DMS114 treated with DMSO at 0.1 percent for 48 hours (cell line): Measurements from ENCODE around the gene AHSG.
A peak's percentile ranks its signal among the peaks of the same experiment; 100 is the strongest.

Experiments
- DNase-seq: peaks from one replicate; lab custom pipeline; 2025; ENCODE audit not compliant: unreplicated experiment; lab: John Stamatoyannopoulos, UW

AHSG gene

DNA sequence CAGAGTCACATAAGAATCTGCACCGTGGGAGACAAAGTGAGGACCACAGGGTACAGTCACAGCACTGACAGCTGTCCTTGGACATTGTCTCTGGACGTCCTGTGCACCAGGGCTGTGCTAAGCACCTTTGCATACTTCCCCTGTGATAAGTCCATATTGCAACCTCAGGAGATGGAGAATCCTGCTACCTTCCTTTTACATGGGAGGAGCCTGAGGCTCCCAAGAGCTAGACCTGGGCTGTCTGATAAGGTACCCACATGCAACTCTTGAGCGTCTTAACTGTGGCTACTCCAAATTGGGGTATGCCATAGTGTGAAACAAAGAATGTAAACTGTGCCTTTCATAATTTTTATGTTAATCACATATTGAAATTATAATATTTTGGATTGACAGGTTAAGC lies 24.8 kb downstream of the AHSG start:
- DNase-seq: no peak

DNA sequence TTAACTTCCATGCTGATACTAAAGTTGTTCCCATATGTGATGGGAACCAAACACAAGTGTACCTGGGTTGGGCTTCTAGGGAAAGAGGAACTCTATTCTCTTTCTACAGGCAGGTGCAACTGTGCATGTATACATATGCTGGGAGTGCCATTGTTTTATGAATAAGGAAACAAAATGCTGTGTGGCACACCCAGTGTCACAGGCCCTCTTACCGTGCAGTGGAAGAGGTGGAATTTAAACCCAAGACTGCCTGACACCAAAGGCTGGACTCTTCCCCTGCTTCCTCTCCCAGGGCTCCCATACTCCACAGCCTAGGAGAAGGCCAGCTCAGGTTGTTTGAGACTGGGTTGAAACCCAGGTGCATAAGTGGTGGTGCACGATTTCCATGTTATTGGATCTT lies 25.4 kb downstream of the AHSG start:
- no peak for DNase-seq

DNA sequence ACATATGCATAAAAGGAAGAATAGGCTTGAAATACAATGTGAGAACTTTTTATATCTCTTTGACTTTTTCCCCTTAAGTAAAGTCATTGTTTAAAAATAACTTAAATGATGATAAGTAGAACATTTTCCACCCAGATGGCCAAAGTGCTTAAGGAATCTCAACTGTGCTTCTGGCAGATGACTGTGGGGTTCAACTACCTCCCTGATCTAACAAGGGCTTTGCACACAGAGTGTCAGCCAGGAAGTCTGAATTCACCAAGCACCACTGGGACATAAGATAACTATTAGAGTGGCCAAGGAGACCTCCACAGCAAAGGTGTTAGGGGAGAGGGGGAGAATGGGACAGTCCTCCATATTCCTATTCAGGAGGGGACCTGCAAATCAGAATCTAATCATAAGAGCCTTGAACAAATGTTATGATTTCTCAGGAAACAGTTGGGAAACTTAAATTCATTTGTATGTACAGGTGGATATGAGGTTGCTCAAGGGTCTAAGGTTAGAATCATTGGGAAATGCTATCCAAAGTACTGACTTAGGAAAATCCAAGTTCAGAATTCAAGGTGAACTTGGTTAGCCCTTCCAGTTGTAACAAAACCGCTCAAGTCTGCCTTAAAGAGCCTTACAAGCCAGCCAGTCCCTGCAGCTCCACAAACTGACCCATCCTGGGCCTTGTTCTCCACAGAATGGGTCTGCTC lies 27.1 kb downstream of the AHSG start, which contains the start of gene FETUB:
FETUB (plus strand) TSS at position 622 of the 695 bp plus-strand sequence; CDS start at position 684, 62 bp downstream.
- no peak for DNase-seq

DNA sequence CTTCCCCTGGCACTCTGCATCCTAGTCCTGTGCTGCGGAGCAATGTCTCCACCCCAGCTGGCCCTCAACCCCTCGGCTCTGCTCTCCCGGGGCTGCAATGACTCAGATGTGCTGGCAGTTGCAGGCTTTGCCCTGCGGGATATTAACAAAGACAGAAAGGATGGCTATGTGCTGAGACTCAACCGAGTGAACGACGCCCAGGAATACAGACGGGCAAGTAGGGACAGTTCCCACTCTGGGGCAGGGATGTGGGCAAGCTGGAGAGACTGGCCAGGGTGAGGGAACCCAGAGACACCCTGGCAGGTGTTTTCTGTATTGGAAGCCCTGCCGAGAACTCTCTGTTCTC lies 27.6 kb downstream of the AHSG start:
- DNase-seq: no peak

DNA sequence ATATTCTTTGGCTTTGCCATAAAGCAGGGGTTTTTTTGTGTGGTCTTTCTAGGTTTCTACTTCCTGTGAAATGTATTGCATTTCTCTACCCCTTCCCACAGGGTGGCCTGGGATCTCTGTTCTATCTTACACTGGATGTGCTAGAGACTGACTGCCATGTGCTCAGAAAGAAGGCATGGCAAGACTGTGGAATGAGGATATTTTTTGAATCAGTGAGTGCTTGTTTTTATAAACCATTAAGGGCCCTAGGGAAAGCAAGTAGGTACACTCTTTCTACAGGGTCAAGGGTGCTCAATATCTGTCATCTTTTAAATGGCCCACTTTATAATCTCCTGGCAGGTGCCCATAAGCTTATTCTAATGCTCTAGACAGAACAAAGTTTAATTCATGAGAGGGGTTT lies 28.1 kb downstream of the AHSG start:
- no peak for DNase-seq

DNA sequence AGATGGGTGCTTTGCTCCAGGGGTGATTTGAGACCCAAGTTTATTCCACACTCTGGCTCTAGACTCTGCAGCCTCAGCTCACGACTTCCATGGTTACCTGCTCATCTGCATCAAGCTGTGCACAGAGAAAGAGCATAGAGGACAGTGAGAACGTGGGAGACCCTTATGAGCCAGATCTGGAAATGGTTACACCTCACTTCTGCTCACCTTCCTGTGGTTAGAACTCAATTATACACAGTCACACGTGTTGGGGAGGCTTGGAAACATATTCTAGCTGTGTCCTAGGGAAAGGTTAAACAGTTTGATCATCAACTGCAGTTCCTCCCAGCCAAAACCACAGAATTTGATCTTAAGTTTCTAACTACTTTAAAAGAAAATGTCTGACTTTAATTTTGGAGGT lies 29.2 kb downstream of the AHSG start:
- DNase-seq: no peak

DNA sequence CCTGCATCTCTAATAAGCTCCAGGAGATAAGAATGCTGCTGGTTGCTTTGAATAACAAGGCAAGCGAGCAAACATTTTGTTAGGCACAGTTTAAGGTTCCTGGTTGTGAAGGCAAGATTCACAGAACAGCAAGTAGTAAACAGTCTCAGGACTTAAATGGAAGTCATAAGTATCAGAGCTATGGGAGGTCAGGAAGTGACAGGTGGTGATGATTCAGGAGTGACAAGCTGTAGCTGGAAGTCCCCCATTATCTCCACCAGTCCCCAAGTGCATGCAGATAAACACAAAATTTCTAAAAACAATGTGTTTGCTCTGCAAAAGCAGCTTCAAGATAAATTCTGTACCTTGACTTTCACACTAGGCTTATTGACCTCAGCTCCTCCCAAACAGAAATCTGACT lies 30.6 kb downstream of the AHSG start:
- DNase-seq: no peak

DNA sequence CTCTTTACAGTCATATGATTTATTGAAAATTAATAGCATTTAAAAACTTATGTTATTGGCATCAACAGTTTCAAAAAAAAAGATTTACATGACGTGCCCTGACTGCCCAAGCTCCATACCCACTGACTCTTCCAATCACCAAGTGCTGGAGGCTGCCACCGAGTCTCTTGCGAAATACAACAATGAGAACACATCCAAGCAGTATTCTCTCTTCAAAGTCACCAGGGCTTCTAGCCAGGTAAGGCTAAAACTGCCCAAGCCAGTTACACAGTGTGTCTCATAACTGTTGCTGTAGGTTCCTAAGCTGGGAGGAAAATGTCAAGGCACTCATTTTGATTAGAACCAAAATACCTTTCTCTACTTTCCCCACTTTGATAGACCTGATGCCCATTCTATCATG lies 31.8 kb downstream of the AHSG start:
- no peak for DNase-seq

DNA sequence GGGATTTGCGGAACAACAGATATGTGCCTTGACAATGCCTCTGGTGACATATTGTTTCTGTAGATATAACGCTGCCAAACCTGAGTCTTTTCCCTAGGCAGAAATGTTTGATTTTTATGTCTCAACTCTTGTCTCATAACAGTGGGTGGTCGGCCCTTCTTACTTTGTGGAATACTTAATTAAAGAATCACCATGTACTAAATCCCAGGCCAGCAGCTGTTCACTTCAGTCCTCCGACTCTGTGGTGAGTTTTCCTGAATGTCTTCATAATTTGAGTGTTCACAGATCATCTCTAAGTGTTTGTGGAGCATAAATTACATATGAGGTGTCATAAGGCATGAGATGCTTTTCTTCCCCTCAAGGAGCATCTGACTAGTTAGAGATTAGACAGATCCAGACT lies 33.2 kb downstream of the AHSG start:
- DNase-seq: no peak

DNA sequence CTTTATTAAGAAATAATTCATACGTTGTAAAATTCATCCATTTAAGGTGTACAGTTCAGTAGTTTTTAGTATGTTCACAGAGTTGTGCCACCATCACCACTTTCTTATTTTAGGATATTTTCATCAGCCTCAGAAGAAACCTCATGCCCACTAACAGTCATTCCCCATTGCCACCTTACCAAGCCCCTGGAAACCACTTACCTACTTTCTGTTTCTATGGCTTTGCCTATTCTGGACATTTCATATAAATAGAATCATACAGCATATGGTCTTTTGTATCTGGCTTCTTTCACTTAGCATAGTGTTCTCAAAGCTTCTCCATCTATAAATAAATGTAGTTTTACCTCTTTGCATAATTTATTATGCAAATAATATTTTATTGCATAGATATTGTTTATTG lies 34.0 kb downstream of the AHSG start:
- DNase-seq: no peak

DNA sequence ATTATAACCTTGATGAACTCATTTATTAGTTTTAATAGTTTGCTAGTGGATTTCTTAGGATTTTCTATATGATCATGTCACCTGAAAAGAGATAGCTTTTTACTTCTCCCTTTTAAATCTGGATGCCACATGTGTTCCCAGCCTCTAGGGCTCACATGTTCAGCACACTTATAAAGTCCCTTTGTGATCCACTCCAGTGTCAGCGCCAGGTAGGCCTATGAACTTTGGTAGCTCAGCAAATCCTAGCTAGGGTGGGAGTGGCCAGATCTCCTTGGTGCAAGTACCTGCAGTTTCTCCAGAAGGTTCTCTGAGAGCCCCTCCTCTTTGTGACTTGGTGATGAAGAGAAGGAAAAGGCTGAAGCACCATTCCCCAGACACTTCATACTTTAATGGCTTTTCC lies 36.0 kb downstream of the AHSG start:
- DNase-seq: no peak

DNA sequence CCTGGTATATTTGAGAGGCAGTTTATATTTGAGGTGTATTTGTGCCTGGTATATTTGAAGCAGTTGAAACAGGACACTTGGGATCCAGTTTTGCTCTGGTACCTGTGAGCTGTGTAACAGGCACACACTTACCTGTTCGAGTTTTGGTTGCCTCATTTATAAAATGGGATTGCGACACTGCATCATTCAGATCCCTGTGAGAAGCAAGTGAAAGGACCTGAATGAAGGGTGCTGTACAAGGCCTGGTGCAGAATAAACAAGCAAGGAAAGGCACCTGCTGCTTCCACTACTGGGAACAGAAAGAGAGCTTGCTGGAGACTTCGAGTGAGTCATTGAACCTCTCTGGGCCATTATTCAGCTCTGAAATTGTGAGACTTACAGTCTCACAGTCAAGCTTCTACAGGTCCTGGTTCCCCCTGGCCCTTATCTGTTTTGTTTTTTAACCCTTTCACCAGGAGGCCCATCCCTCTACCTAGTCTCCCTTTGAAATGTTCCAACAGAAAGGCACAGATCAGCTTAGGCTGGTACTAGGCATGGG lies 38.9 kb downstream of the AHSG start:
- no peak for DNase-seq

DNA sequence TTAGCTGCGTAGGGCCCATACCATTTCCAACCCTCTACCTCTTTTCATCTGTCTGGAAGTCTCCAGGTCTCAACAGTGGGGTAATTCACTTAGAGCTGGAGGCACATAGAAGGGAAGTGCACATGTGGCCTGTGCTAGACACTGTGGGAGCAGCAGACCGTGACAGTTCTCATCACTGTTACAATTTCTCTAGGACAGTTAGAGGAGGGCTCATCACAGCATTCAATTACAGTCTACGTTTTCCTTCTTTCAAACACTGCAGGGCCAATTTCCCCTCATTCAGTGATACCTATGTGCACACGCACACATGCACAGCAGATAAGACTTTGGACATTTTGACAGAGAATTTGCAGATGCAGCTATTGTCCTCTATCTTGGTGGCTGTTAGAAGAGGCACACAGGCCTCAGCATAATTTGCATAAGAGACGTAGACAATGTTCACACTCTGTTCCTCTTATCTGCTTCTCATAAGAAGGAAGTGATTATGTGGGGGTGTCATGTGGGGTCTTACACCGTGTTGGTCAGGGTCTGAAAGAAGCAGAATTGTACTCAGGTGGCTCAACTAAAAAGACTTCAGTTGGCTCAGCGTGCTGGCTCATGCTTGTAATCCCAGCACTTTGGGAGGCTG lies 40.3 kb downstream of the AHSG start:
- DNase-seq: no peak

DNA sequence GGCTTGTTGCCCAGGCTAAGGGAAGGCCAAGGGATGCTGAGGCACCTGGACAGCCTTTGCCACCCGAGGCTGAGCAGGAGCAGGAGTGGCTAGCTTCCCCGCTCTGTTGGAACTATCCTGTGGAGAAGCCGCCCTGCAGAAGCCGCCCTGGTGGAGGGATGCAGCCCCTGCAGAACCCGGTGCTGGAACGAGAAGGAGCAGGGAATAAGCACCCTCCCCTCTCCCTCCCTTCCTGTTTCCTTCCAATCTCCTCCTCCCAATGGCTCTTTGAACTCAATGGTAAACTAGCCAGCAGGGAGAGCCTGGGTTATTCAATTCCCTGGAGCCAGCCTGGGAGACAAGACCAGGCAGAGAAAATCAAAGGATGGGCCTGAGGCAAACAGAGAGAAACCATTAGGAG lies 41.1 kb downstream of the AHSG start:
- peak; percentile 7 for DNase-seq

DNA sequence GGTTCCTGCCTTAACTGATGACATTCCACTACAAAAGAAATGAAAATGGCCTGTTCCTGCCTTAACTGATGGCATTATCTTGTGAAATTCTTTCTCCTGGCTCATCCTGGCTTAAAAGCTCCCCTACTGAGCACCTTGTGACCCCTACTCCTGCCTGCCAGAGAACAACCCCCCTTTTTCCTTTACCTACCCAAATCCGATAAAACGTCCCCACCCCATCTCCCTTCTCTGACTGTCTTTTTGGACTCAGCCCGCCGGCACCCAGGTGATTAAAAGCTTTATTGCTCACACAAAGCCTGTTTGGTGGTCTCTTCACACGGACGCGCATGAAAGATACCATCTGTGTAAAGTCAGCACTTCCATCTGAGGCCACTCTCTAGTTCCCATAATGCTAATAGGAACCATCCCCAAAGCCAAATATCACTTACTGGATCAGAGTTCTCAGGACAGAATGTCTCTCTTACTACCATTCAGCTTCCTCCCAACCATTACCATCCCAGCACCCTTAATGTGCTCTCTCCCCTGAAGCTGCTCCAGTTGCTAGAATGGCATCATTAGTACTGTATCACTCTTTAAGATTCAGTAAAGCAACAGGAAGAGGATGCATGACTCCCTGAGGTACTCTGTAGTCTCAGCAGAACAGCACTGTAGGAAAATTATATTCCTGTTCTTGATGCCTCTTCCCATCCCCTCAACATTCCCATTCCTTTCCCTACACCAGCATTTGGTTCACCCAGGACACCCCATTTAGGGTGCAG lies 50.7 kb downstream of the AHSG start:
- no peak for DNase-seq

DNA sequence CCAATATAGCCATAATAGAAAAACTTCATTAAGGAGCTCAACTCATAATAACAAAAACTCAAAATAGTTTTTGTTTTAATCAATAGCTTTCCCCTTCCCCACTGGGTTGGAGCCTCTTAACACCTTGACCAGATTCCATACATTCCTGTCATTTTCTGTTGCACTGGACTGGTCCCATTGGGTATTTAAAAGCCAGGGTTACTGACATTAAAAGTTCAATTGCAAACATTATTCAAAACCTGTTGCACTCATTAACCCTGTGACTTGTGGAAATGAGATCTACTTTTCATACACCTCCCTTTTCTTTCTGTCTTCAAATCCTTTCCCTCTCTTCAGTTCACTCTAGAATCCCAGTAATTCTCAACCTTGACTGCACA lies 51.2 kb downstream of the AHSG start:
- no peak for DNase-seq

DNA sequence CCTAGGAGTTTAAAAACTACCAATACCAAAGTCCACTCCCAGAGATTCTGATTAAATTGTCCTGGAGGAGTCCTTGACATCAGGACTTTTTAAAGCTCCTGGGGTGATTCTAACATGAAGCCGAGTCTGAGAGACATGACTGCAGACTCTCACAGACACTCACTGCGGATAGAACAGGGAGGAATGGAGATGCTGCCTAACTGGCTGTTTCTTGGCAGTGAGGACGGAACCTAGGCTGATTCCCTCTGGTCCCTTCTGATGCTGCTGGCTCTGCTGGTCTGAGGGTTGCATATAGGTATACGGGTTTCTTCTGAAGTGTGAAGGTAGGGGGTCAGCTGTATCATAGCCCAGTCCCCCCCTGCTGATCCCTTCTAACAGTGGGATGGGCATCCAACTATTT lies 51.6 kb downstream of the AHSG start:
- no peak for DNase-seq

DNA sequence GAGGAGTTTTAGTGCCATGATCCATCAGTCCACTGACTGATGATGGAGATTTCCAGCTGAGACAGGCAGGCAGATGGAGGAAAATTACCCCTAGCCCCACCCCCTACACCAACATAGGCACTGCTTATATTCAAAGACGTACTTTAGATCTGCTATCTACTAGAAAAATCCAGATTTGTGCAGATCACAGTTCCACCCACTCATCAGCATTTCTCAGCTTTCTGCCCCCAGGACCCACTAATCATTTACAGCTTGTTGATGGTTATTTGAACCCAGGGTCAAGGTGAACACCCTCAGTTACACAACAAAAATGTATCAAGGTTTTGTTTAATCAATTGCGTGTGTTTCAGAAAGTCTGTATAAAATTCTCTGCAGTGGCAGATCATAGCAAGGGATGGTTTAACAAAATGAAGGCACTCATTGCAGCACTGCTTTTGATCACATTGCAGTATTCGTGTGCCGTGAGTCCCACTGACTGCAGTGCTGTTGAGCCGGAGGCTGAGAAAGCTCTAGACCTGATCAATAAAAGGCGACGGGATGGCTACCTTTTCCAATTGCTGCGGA lies 52.8 kb downstream of the AHSG start, which contains the start of gene HRG:
HRG (plus strand) TSS at position 390 of the 564 bp plus-strand sequence; CDS start at position 408, 18 bp downstream.
- no peak for DNase-seq

DNA sequence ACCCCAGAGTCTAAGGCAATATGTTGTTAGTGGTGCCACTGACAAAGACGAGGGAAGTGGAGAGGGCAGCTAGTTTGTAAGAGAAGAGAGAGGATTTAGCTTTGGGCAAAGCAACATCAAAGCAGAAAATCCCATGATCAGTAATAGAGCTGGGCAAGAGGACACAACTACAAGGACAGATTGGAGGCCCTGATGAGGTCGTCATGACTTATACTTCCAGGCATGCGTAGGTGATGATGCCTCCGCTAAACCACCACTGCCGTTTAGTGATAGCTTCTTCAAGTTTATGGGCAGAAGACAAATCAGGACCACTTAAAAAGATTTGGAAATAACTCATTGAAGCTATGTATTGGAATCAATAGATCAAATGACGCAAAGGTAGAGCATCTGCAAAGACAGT lies 55.6 kb downstream of the AHSG start:
- no peak for DNase-seq

DNA sequence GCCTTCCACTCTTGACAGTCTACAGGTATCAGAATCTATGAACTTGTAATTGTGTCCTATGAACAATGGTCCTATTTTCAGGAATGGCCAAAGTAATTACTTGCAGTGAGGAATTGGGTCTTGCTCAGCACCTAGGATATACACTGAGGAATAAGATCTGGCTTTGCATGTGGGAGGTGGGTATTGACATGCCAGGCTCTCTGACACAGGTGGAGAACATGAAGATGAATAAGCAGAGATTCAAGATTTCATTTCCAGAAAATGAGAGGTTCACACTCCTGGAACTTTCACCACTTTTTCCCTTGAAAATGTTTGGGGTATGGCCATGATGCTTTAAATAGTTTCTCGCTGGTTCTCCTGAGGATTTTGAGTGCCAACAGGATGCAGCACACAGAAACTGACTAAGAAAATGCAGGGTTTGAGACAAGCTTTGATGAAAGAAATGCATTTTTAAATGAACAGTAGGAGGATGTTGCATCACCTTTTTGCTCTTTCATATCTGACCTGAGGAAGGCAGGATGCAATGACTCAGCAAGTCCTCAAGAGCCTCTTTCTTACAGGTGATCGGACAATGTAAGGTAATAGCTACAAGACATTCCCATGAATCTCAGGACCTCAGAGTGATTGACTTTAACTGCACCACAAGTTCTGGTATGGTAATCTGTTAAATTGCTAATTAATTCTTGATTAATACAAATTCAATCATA lies 56.7 kb downstream of the AHSG start:
- no peak for DNase-seq

DNA sequence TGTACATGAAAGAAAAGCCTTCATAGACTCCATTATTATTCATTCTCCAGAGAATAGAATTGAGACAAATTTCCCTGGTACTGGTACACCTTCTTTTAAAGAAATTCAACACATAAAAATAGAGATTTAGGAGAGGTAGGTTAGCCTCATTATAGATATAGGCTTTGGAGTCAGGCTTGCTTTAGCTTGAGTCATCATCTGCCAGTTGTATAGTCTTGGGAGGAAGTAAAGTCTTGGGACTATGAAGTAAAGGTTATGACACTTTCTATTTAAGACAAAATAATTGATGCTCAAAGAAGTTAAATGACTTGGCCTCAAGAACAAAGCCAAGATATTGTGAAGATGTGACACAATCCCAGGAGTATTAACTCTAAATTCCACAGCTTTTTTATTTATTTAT lies 57.3 kb downstream of the AHSG start:
- no peak for DNase-seq
